Superior temporal gyrus (tissue), 1 donor: ENCODE data around the gene RAD9B.
"Not testable (repeated sequence)": the region's sequence is repeated elsewhere in the genome, so short reads cannot be mapped to it uniquely, and the experiment has no call there.

Source experiments
- DNase-seq: peaks from one replicate; pipeline ENCODE4 v3.0.0-alpha.2; 2016; ENCODE audit errors: extremely low spot score

The RAD9B gene

GRCh38 chr12:110520876-110521712 lies 19.0 kb downstream of the RAD9B start:
- not testable (repeated sequence) for DNase-seq

- DNase-seq, result no peak
Observed at GRCh38 chr12:110528277-110528839, 26.2 kb downstream of the RAD9B start.

GRCh38 chr12:110530511-110530910 lies 28.4 kb downstream of the RAD9B start:
- DNase-seq, result no peak

GRCh38 chr12:110531741-110532333 lies 29.7 kb downstream of the RAD9B start:
- no peak for DNase-seq

GRCh38 chr12:110532644-110533043 lies 30.5 kb downstream of the RAD9B start:
- no peak for DNase-seq

GRCh38 chr12:110533607-110534006 lies 31.5 kb downstream of the RAD9B start:
- DNase-seq, result no peak

- no peak for DNase-seq
Observed at GRCh38 chr12:110534811-110535210, 32.7 kb downstream of the RAD9B start.

GRCh38 chr12:110536834-110537604 lies 34.9 kb downstream of the RAD9B start:
- no peak for DNase-seq

GRCh38 chr12:110537605-110538409 lies 35.7 kb downstream of the RAD9B start:
- DNase-seq, result no peak

GRCh38 chr12:110538869-110539622 lies 36.9 kb downstream of the RAD9B start:
- no peak for DNase-seq

- no peak for DNase-seq
Observed at GRCh38 chr12:110540048-110540447, 37.9 kb downstream of the RAD9B start.

- peak; percentile 70 for DNase-seq
Observed at GRCh38 chr12:110543252-110543959, 41.3 kb downstream of the RAD9B start.

- no peak for DNase-seq
Observed at GRCh38 chr12:110543965-110544364, 41.8 kb downstream of the RAD9B start.

- not testable (repeated sequence) for DNase-seq
Observed at GRCh38 chr12:110545259-110545658, 43.1 kb downstream of the RAD9B start.

- DNase-seq, result no peak
Observed at GRCh38 chr12:110545812-110546211, 43.7 kb downstream of the RAD9B start.

GRCh38 chr12:110546339-110546738 lies 44.2 kb downstream of the RAD9B start:
- no peak for DNase-seq

GRCh38 chr12:110547090-110547489 lies 45.0 kb downstream of the RAD9B start:
- no peak for DNase-seq

GRCh38 chr12:110548678-110549077 lies 46.5 kb downstream of the RAD9B start:
- DNase-seq, result no peak

GRCh38 chr12:110549716-110550115 lies 47.6 kb downstream of the RAD9B start:
- DNase-seq, result no peak

- DNase-seq, result no peak
Observed at GRCh38 chr12:110550981-110551380, 48.9 kb downstream of the RAD9B start.
